CD14-positive monocyte (primary cell): Measurements from ENCODE around the gene NAT9. TPM values are rescaled to one million over a fixed set of nuclear protein-coding genes. Genes with fewer than 3 reads are reported as not detected.

Source experiments
- DNase-seq, 3 donors: peaks; one replicate each; pipeline ENCODE4 v3.0.0-alpha.2; 2011 to 2022
- H2AFZ ChIP-seq: 2 replicates; pipeline ENCODE4 v1.6.0; 2012; ENCODE audit warnings: mild to moderate bottlenecking, low read depth, low read length, inconsistent platforms; ENCODE audit not compliant: insufficient read depth, poor library complexity, severe bottlenecking
- H3K27ac ChIP-seq, 2 donors: 1 replicate in 1 of 2; 2 replicates in 1 of 2; pipeline ENCODE4 v1.5.1; 2012 to 2013; ENCODE audit warnings: low read length in 2 of 2, control low read depth in 1 of 2, inconsistent platforms in 1 of 2, low read depth in 1 of 2, mild to moderate bottlenecking in 1 of 2
- H3K27me3 ChIP-seq, 2 donors: one replicate each; pipeline versions ENCODE4 v1.6.0 to v1.6.1; 2011 to 2013; ENCODE audit warnings: low read length in 2 of 2; ENCODE audit not compliant: control insufficient read depth in 2 of 2, insufficient read depth in 2 of 2
- H3K36me3 ChIP-seq, 2 donors: replicated peaks in 1 of 2; 1 replicate in 1 of 2; 2 replicates in 1 of 2; pipeline versions ENCODE4 v1.5.1 to v1.6.1; 2012 to 2013; ENCODE audit warnings: low read length in 2 of 2, control low read depth in 1 of 2, inconsistent platforms in 1 of 2, mild to moderate bottlenecking in 1 of 2; ENCODE audit not compliant: insufficient read depth in 2 of 2, control insufficient read depth in 1 of 2
- H3K4me1 ChIP-seq, 2 donors: 1 replicate in 1 of 2; 2 replicates in 1 of 2; pipeline versions ENCODE4 v1.5.1 to v1.6.1; 2012 to 2013; ENCODE audit warnings: low read length in 2 of 2, control low read depth in 1 of 2, inconsistent platforms in 1 of 2, mild to moderate bottlenecking in 1 of 2, moderate library complexity in 1 of 2; ENCODE audit not compliant: insufficient read depth in 2 of 2, control insufficient read depth in 1 of 2
- H3K4me2 ChIP-seq: replicated peaks from 2 replicates; pipeline ENCODE3; 2012; ENCODE audit warnings: low read length, moderate library complexity, mild to moderate bottlenecking; ENCODE audit not compliant: poor library complexity, severe bottlenecking; ENCODE audit errors: extremely low read depth
- H3K4me3 ChIP-seq, 3 experiments: fragments of 200-600 bp in 1 of 3; sonication (generic) in 1 of 3; replicated peaks in 1 of 3; 1 replicate in 2 of 3; 2 replicates in 1 of 3; pipeline ENCODE4 v1.5.1; 2011 to 2013; ENCODE audit warnings: low read length in 3 of 3, mild to moderate bottlenecking in 3 of 3, control low read depth in 2 of 3, low read depth in 2 of 3, inconsistent platforms in 1 of 3, moderate library complexity in 1 of 3
- H3K79me2 ChIP-seq: 2 replicates; pipeline ENCODE4 v1.6.0; 2012; ENCODE audit warnings: mild to moderate bottlenecking, control low read depth, inconsistent platforms, low read length, moderate library complexity; ENCODE audit not compliant: insufficient read depth
- H3K9ac ChIP-seq: 2 replicates; pipeline ENCODE4 v1.6.0; 2017; ENCODE audit warnings: low read length, mild to moderate bottlenecking; ENCODE audit not compliant: insufficient read depth, poor library complexity, severe bottlenecking
- H3K9me3 ChIP-seq, 2 donors: replicated peaks in 1 of 2; 1 replicate in 1 of 2; 2 replicates in 1 of 2; pipeline versions ENCODE4 v1.5.1 to v1.6.1; 2012 to 2013; ENCODE audit warnings: low read length in 2 of 2, control low read depth in 1 of 2; ENCODE audit not compliant: control insufficient read depth in 1 of 2, insufficient read depth in 1 of 2
- H4K20me1 ChIP-seq: 2 replicates; pipeline ENCODE4 v1.6.0; 2012; ENCODE audit warnings: mild to moderate bottlenecking, low read length, control low read depth, moderate library complexity; ENCODE audit not compliant: insufficient read depth
- H3K27ac Mint-ChIP-seq, 7 donors: one replicate each; pipeline ENCODE4 v1.8.0; 2020; ENCODE audit warnings: mild to moderate bottlenecking in 7 of 7, mixed read lengths in 7 of 7, moderate library complexity in 6 of 7, inconsistent platforms in 2 of 7
- H3K27me3 Mint-ChIP-seq, 3 donors: one replicate each; pipeline ENCODE4 v1.8.0; 2021 to 2022; ENCODE audit warnings: low read depth in 3 of 3, mild to moderate bottlenecking in 3 of 3, mixed read lengths in 3 of 3, moderate library complexity in 3 of 3, inconsistent platforms in 1 of 3
- H3K36me3 Mint-ChIP-seq, 2 donors: one replicate each; pipeline ENCODE4 v1.8.0; 2020; ENCODE audit warnings: mixed read lengths in 2 of 2, inconsistent platforms in 1 of 2, mild to moderate bottlenecking in 1 of 2
- H3K4me1 Mint-ChIP-seq: one replicate; pipeline ENCODE4 v1.8.0; 2020; ENCODE audit warnings: mild to moderate bottlenecking, mixed read lengths
- H3K4me3 Mint-ChIP-seq, 2 donors: one replicate each; pipeline ENCODE4 v1.8.0; 2020; ENCODE audit warnings: mild to moderate bottlenecking in 2 of 2, mixed read lengths in 2 of 2, moderate library complexity in 1 of 2
- H3K9me3 Mint-ChIP-seq, 7 donors: one replicate each; pipeline ENCODE4 v1.8.0; 2020 to 2022; ENCODE audit warnings: mixed read lengths in 7 of 7, mild to moderate bottlenecking in 6 of 7, moderate library complexity in 6 of 7, inconsistent platforms in 2 of 7
- CTCF ChIP-seq: fragments of 200-600 bp; IDR thresholded peaks from one replicate; pipeline ENCODE4 v1.8.0; 2022; ENCODE audit warnings: antibody characterized with exemption, mild to moderate bottlenecking
- WGBS: methylation state at CpG from one replicate; pipeline ENCODE4 v1.1.5; 2013; ENCODE audit warnings: missing lambda C conversion rate; ENCODE audit not compliant: insufficient coverage; 5-methylcytosine and 5-hydroxymethylcytosine counted together
- intact Hi-C, 2 donors: fragments of 100-400 bp; cut with micrococcal nuclease; formaldehyde crosslinking; loops; one replicate each; pipeline versions ENCODE4 v1.15.0 to v1.15.1; 2023
- polyA plus RNA-seq, 3 donors: library from polyadenylated mRNA; depleted of rRNA in 1 of 3; unstranded in 2 of 3; stranded (reverse) in 1 of 3; fragments of 300-500 nt in 2 of 3; fragments of >200 nt in 1 of 3; fragmentation: Illumina TruSeq in 2 of 3; gene quantifications; 1 replicate in 2 of 3; 2 replicates in 1 of 3; pipeline ENCODE4 v1.2.3, GENCODE V29; 2012 to 2021

The NAT9 gene
- polyA plus RNA-seq, 3 donors = 7.1 to 95.6 (median 7.8) TPM

- H3K27ac Mint-ChIP-seq = no peak overlapping the region
- Histone ChIP-seq H3K4me2 (no peak overlapping the region), H3K9me3 (no peaks in the 10 kb centered on the region), H3K4me3 (no peak overlapping the region), H3K36me3 (no peaks in the 10 kb centered on the region), H2AFZ (no peak overlapping the region), H3K9ac (no peak overlapping the region), H3K27me3 (no peaks in the 10 kb centered on the region), H4K20me1 (no peaks in the 10 kb centered on the region), H3K27ac (no peak overlapping the region), H3K4me1 (no peaks in the 10 kb centered on the region), H3K79me2 (no peaks in the 10 kb centered on the region)
- H3K4me1 Mint-ChIP-seq = peaks cover 5% of the 10 kb centered on the region
- DNase-seq = no peak
- TF ChIP-seq CTCF = no peak
- WGBS = 65% methylated on average over 5 of the region's 5 CpGs
- peaks cover 0 to 2% (median 0%) of the 10 kb centered on the region in 7 donors for H3K9me3 Mint-ChIP-seq
- H3K27me3 Mint-ChIP-seq = peaks cover 1 to 3% (median 2%) of the 10 kb centered on the region in 3 donors
- no peak overlapping the region for H3K4me3 Mint-ChIP-seq
- intact Hi-C loops = no loop called here
- no peaks in the 10 kb centered on the region for H3K36me3 Mint-ChIP-seq
Observed at GRCh38 chr17:74723891-74724290, 52.3 kb downstream of the NAT9 start.

GRCh38 chr17:74722782-74723181 is 53.4 kb downstream of the NAT9 start:
- H3K9me3 Mint-ChIP-seq = peaks cover 0 to 2% (median 0%) of the 10 kb centered on the region in 7 donors
- intact Hi-C loops = no loop called here
- no peak for DNase-seq

More at GRCh38 chr17:74722782-74723181, 53.4 kb downstream of the NAT9 start:
- Mint-ChIP-seq H3K4me3 (no peak overlapping the region), H3K27me3 (peaks cover 1 to 3% (median 3%) of the 10 kb centered on the region in 3 donors), H3K36me3 (no peaks in the 10 kb centered on the region), H3K4me1 (peaks cover 5% of the 10 kb centered on the region), H3K27ac (no peak overlapping the region)
- 100% methylated on average over 2 of the region's 4 CpGs for WGBS
- no peaks in the 10 kb centered on the region for H4K20me1 ChIP-seq
- no peak for TF ChIP-seq CTCF
- H2AFZ ChIP-seq = no peak overlapping the region
- H3K79me2 ChIP-seq = no peaks in the 10 kb centered on the region
- H3K9me3 ChIP-seq = no peaks in the 10 kb centered on the region
- no peaks in the 10 kb centered on the region for H3K36me3 ChIP-seq
- H3K4me2 ChIP-seq = no peak overlapping the region
- H3K27ac ChIP-seq = no peak overlapping the region
- no peak overlapping the region for H3K9ac ChIP-seq
- no peaks in the 10 kb centered on the region for H3K4me1 ChIP-seq
- H3K27me3 ChIP-seq = no peaks in the 10 kb centered on the region
- no peak overlapping the region for H3K4me3 ChIP-seq

Other genes starting within 250 kb of the NAT9 start
- 100 to 1,000 TPM in 1 of 3 donors, 10 to 100 TPM in 2; 88.0 to 102 (median 92.9) TPM for gene CD300LB, start 244.9 kb downstream of the NAT9 start, polyA plus RNA-seq
- 100 to 1,000 TPM in 1 of 3 donors, 10 to 100 TPM in 2; 68.3 to 141 (median 93.1) TPM for gene CD300C, start 230.2 kb downstream of the NAT9 start, polyA plus RNA-seq
- 100 to 1,000 TPM in 1 of 3 donors, 10 to 100 TPM in 2; 57.9 to 148 (median 84.7) TPM for gene CD300H, start 208.8 kb downstream of the NAT9 start, polyA plus RNA-seq
- gene CD300LD, start 184.1 kb downstream of the NAT9 start, polyA plus RNA-seq = under 1 TPM; 0.33 to 0.50 (median 0.41) TPM
- 100 to 1,000 TPM in 2 of 3 donors, 10 to 100 TPM in 1; 65.0 to 228 (median 122) TPM for gene CD300E, start 152.6 kb downstream of the NAT9 start, polyA plus RNA-seq
- 100 to 1,000 TPM; 112 to 184 (median 175) TPM for gene CD300LF, start 63.4 kb downstream of the NAT9 start, polyA plus RNA-seq
- gene RAB37, start 39.1 kb downstream of the NAT9 start, polyA plus RNA-seq = 10 to 100 TPM; 26.8 to 40.9 (median 33.1) TPM
- gene NHERF1, start 27.7 kb downstream of the NAT9 start, polyA plus RNA-seq = 100 to 1,000 TPM in 2 of 3 donors, 10 to 100 TPM in 1; 79.5 to 149 (median 131) TPM
- under 1 TPM in 1 of 3 donors, not detected in 2; 0.04 TPM for gene GRIN2C, start 83.5 kb upstream of the NAT9 start, polyA plus RNA-seq
- 1 to 10 TPM; 2.5 to 7.3 (median 6.2) TPM for gene FDXR, start 96.6 kb upstream of the NAT9 start, polyA plus RNA-seq
- not detected for gene FADS6, start 117.3 kb upstream of the NAT9 start, polyA plus RNA-seq
- gene USH1G, start 146.9 kb upstream of the NAT9 start, polyA plus RNA-seq = not detected
- gene OTOP2, start 147.9 kb upstream of the NAT9 start, polyA plus RNA-seq = under 1 TPM in 1 of 3 donors, not detected in 2; 0.05 TPM
- gene OTOP3, start 159.6 kb upstream of the NAT9 start, polyA plus RNA-seq = not detected
- gene HID1, start 196.4 kb upstream of the NAT9 start, polyA plus RNA-seq = not detected
- under 1 TPM in 1 of 3 donors, not detected in 2; 0.05 TPM for gene CDR2L, start 211.3 kb upstream of the NAT9 start, polyA plus RNA-seq
- 10 to 100 TPM; 18.9 to 52.6 (median 44.4) TPM for gene MRPL58, start 236.3 kb upstream of the NAT9 start, polyA plus RNA-seq